H1 (cell line): ENCODE results near the gene MRM2. TPM values are rescaled to one million over a fixed set of nuclear protein-coding genes. Genes with fewer than 3 reads are reported as not detected.

Experiments
- CTCF ChIA-PET: fragments of 300-600 bp; sonication (Branson Sonifier 250); formaldehyde crosslinking; loops from one replicate; lab custom pipeline; 2021; ENCODE audit not compliant: partially characterized antibody; lab: Charles Lee
- POLR2A ChIA-PET: fragments of 300-600 bp; sonication (Branson Sonifier 250); formaldehyde crosslinking; loops from one replicate; lab custom pipeline; 2021; ENCODE audit warnings: inconsistent platforms; ENCODE audit not compliant: partially characterized antibody; lab: Charles Lee
- DNase-seq, 2 experiments: peaks; one replicate each; pipeline versions ENCODE4 v3.0.0 to v3.0.0-alpha.2; 2010 to 2022; ENCODE audit warnings: low spot score in 2 of 2, low read depth in 1 of 2, mixed read lengths in 1 of 2
- FAIRE-seq: peaks from 2 replicates; lab custom pipeline; 2011; peaks lifted over from hg19 to GRCh38; lab: Jason Lieb, UNC
- H2AFZ ChIP-seq: 2 replicates; pipeline ENCODE4 v1.8.1; 2012; ENCODE audit warnings: low read length, inconsistent platforms
- H2AK5ac ChIP-seq: 2 replicates; pipeline ENCODE4 v1.6.1; 2013; ENCODE audit warnings: low read depth, low read length
- H2BK120ac ChIP-seq: replicated peaks from 2 replicates; pipeline ENCODE3; 2013; ENCODE audit warnings: low read depth, low read length, inconsistent platforms
- H2BK12ac ChIP-seq: 2 replicates; pipeline ENCODE4 v1.6.1; 2013; ENCODE audit warnings: low read depth, low read length
- H2BK15ac ChIP-seq: 2 replicates; pipeline ENCODE4 v1.6.1; 2013; ENCODE audit warnings: low read length
- H2BK20ac ChIP-seq: 2 replicates; pipeline ENCODE4 v1.6.1; 2013; ENCODE audit warnings: low read length
- H2BK5ac ChIP-seq: 2 replicates; pipeline ENCODE4 v1.6.1; 2013; ENCODE audit warnings: low read depth, low read length
- H3K14ac ChIP-seq: 2 replicates; pipeline ENCODE4 v1.6.1; 2013; ENCODE audit warnings: inconsistent platforms; ENCODE audit not compliant: insufficient read length
- H3K18ac ChIP-seq: 2 replicates; pipeline ENCODE4 v1.6.1; 2013; ENCODE audit warnings: low read length; ENCODE audit errors: extremely low read depth
- H3K23ac ChIP-seq: 2 replicates; pipeline ENCODE4 v1.6.1; 2013; ENCODE audit warnings: inconsistent platforms; ENCODE audit not compliant: insufficient read length
- H3K23me2 ChIP-seq: 2 replicates; pipeline ENCODE4 v1.6.1; 2013; ENCODE audit warnings: low read depth, low read length
- H3K27ac ChIP-seq: 2 replicates; pipeline ENCODE4 v1.6.1; 2011; ENCODE audit warnings: low read depth, low read length, inconsistent platforms
- H3K27me3 ChIP-seq, 4 experiments: replicated peaks in 1 of 4; 1 replicate in 1 of 4; 2 replicates in 3 of 4; pipeline versions ENCODE4 v1.6.1 to v1.8.1; 2011 to 2013; ENCODE audit warnings: low read length in 3 of 4, mild to moderate bottlenecking in 3 of 4, inconsistent platforms in 2 of 4, mixed read lengths in 2 of 4, moderate library complexity in 1 of 4; ENCODE audit not compliant: control insufficient read depth in 3 of 4, insufficient read depth in 3 of 4; ENCODE audit errors: extremely low read depth in 1 of 4
- H3K36me3 ChIP-seq, 4 experiments: 2 replicates each; pipeline versions ENCODE4 v1.6.1 to v1.8.1; 2011 to 2013; ENCODE audit warnings: mild to moderate bottlenecking in 4 of 4, low read length in 3 of 4, moderate library complexity in 2 of 4, control low read depth in 1 of 4, inconsistent platforms in 1 of 4; ENCODE audit not compliant: insufficient read depth in 4 of 4, control insufficient read depth in 2 of 4
- H3K4ac ChIP-seq: replicated peaks from 2 replicates; pipeline ENCODE3; 2013; ENCODE audit warnings: low read length, low read depth, mixed read lengths, inconsistent platforms; ENCODE audit not compliant: insufficient read length
- H3K4me1 ChIP-seq, 4 experiments: replicated peaks in 1 of 4; 1 replicate in 1 of 4; 2 replicates in 3 of 4; pipeline versions ENCODE4 v1.6.1 to v1.8.1; 2011 to 2013; ENCODE audit warnings: low read length in 3 of 4, inconsistent platforms in 2 of 4, mixed read lengths in 1 of 4; ENCODE audit not compliant: insufficient read depth in 4 of 4, control insufficient read depth in 3 of 4
- H3K4me2 ChIP-seq, 2 experiments: 2 replicates each; pipeline versions ENCODE4 v1.6.1 to v1.8.1; 2011 to 2013; ENCODE audit warnings: low read depth in 2 of 2, low read length in 2 of 2, control low read depth in 1 of 2, inconsistent platforms in 1 of 2, mild to moderate bottlenecking in 1 of 2; ENCODE audit not compliant: insufficient read depth in 1 of 2
- H3K4me3 ChIP-seq, 4 experiments: fragments of 200-600, 300-600 bp in 1 of 4; sonication (generic), shearing (Covaris generic), sonication (Bioruptor Twin) in 1 of 4; 2 replicates each; pipeline versions ENCODE4 v1.5.1 to v1.8.1; 2011 to 2016; ENCODE audit warnings: low read length in 4 of 4, low read depth in 3 of 4, control low read depth in 2 of 4, inconsistent platforms in 2 of 4, mild to moderate bottlenecking in 2 of 4, mixed read lengths in 1 of 4, moderate library complexity in 1 of 4; ENCODE audit not compliant: insufficient read depth in 2 of 4; ENCODE audit errors: extremely low read depth in 1 of 4
- H3K56ac ChIP-seq: replicated peaks from 2 replicates; pipeline ENCODE3; 2013; ENCODE audit warnings: low read depth, mild to moderate bottlenecking, mixed read lengths, low read length, inconsistent platforms; ENCODE audit not compliant: insufficient read length
- H3K79me1 ChIP-seq: 2 replicates; pipeline ENCODE4 v1.6.1; 2013; ENCODE audit warnings: low read depth, low read length, control low read depth
- H3K79me2 ChIP-seq, 2 experiments: 2 replicates each; pipeline versions ENCODE4 v1.6.1 to v1.8.1; 2012 to 2013; ENCODE audit warnings: low read length in 2 of 2, mild to moderate bottlenecking in 2 of 2, inconsistent platforms in 1 of 2; ENCODE audit not compliant: insufficient read depth in 2 of 2, control insufficient read depth in 1 of 2
- H3K9ac ChIP-seq, 4 experiments: replicated peaks in 1 of 4; 1 replicate in 1 of 4; 2 replicates in 3 of 4; pipeline versions ENCODE4 v1.6.1 to v1.8.1; 2011 to 2013; ENCODE audit warnings: low read depth in 3 of 4, low read length in 3 of 4, control low read depth in 2 of 4, mild to moderate bottlenecking in 2 of 4, moderate library complexity in 2 of 4, inconsistent platforms in 1 of 4; ENCODE audit errors: extremely low read depth in 1 of 4
- H3K9me3 ChIP-seq, 2 experiments: 2 replicates each; pipeline versions ENCODE4 v1.6.1 to v1.8.1; 2012 to 2013; ENCODE audit warnings: mild to moderate bottlenecking in 2 of 2, moderate library complexity in 2 of 2, control low read depth in 1 of 2, inconsistent platforms in 1 of 2, low read depth in 1 of 2, low read length in 1 of 2, mixed read lengths in 1 of 2; ENCODE audit not compliant: insufficient read depth in 2 of 2
- H4K20me1 ChIP-seq, 2 experiments: replicated peaks in 1 of 2; 2 replicates each; pipeline versions ENCODE3 to v1.8.1; 2011 to 2013; ENCODE audit warnings: inconsistent platforms in 2 of 2, low read length in 2 of 2, mild to moderate bottlenecking in 1 of 2; ENCODE audit not compliant: insufficient read depth in 2 of 2, control insufficient read depth in 1 of 2
- H4K5ac ChIP-seq: 2 replicates; pipeline ENCODE4 v1.6.1; 2013; ENCODE audit warnings: low read length, low read depth, mixed read lengths, inconsistent platforms; ENCODE audit not compliant: insufficient read length
- H4K8ac ChIP-seq: 2 replicates; pipeline ENCODE4 v1.8.0; 2013; ENCODE audit warnings: mild to moderate bottlenecking, moderate library complexity, low read length, inconsistent platforms; ENCODE audit not compliant: insufficient read depth; ENCODE audit errors: extremely low read depth
- H4K91ac ChIP-seq: replicated peaks from 2 replicates; pipeline ENCODE3; 2013; ENCODE audit warnings: low read length, mixed read lengths, inconsistent platforms; ENCODE audit not compliant: insufficient read length
- ASH2L ChIP-seq: fragments of 200-600, 300-600 bp; sonication (generic); IDR thresholded peaks from one replicate; pipeline ENCODE4 v1.7.1; 2017; ENCODE audit warnings: low read length
- BCL11A ChIP-seq, 2 experiments: IDR thresholded peaks; one replicate each; pipeline ENCODE4 v1.6.1; 2011; ENCODE audit warnings: low read depth in 2 of 2, low read length in 2 of 2, mild to moderate bottlenecking in 2 of 2
- CBX5 ChIP-seq: fragments of 300-800, 300-1000 bp; sonication (generic); IDR thresholded peaks from 2 replicates; pipeline ENCODE4 v1.7.1; 2016; ENCODE audit warnings: antibody characterized with exemption, low read length, low read depth
- CBX8 ChIP-seq: fragments of 300-800, 300-1000 bp; sonication (generic); IDR thresholded peaks from 2 replicates; pipeline ENCODE4 v1.7.1; 2016; ENCODE audit warnings: low read depth, low read length, borderline replicate concordance
- CEBPB ChIP-seq: IDR thresholded peaks from 2 replicates; pipeline ENCODE4 v1.6.1; 2012; ENCODE audit warnings: low read depth, low read length
- EGR1 ChIP-seq: IDR thresholded peaks from 2 replicates; pipeline ENCODE4 v1.6.1; 2011; ENCODE audit warnings: low read depth, low read length, borderline replicate concordance
- EP300 ChIP-seq, 2 experiments: IDR thresholded peaks; 1 replicate in 1 of 2; 2 replicates in 1 of 2; pipeline ENCODE4 v1.6.1; 2011 to 2012; ENCODE audit warnings: low read depth in 2 of 2, low read length in 2 of 2, mild to moderate bottlenecking in 2 of 2, borderline replicate concordance in 1 of 2, inconsistent platforms in 1 of 2, moderate library complexity in 1 of 2
- POLR2AphosphoS5 ChIP-seq: IDR thresholded peaks from 2 replicates; pipeline ENCODE4 v1.6.1; 2011; ENCODE audit warnings: low read depth, low read length
- RNF2 ChIP-seq: fragments of 200-900, 300-1000 bp; sonication (generic); IDR thresholded peaks from 2 replicates; pipeline ENCODE4 v1.7.1; 2016; ENCODE audit warnings: borderline replicate concordance, low read depth, mild to moderate bottlenecking, antibody characterized with exemption, low read length; ENCODE audit not compliant: poor library complexity, severe bottlenecking; ENCODE audit errors: missing control alignments
- RXRA ChIP-seq: IDR thresholded peaks from 2 replicates; pipeline ENCODE4 v1.6.1; 2011; ENCODE audit warnings: low read depth, mild to moderate bottlenecking, low read length, moderate library complexity; ENCODE audit not compliant: insufficient read depth
- SIRT6 ChIP-seq: IDR thresholded peaks from one replicate; pipeline ENCODE4 v1.7.1; 2012; ENCODE audit warnings: low read length, inconsistent platforms
- SIX5 ChIP-seq: IDR thresholded peaks from 2 replicates; pipeline ENCODE4 v1.6.1; 2011; ENCODE audit warnings: mild to moderate bottlenecking, low read depth, low read length
- SUZ12 ChIP-seq: fragments of 200-600 bp; sonication (generic); IDR thresholded peaks from 2 replicates; pipeline ENCODE4 v1.6.1; 2012; ENCODE audit warnings: mild to moderate bottlenecking, inconsistent platforms, low read length, moderate library complexity, mixed read lengths
- ZNF274 ChIP-seq: IDR thresholded peaks from 2 replicates; pipeline ENCODE4 v1.7.0; 2012; ENCODE audit warnings: low read length, borderline replicate concordance; ENCODE audit errors: extremely low read depth
- WGBS, 2 experiments: shearing (Covaris generic) in 1 of 2; methylation state at CpG; one replicate each; pipeline versions ENCODE4 v1.1.6 to v1.1.7; 2013 to 2015; ENCODE audit warnings: low lambda C conversion rate in 2 of 2, mixed read lengths in 2 of 2, inconsistent platforms in 1 of 2, low coverage in 1 of 2, missing lambda C conversion rate in 1 of 2; ENCODE audit not compliant: insufficient replicate concordance in 2 of 2, insufficient coverage in 1 of 2, insufficient read length in 1 of 2; ENCODE audit errors: extremely low coverage in 1 of 2, missing lambda C conversion rate in 1 of 2; 5-methylcytosine and 5-hydroxymethylcytosine counted together
- polyA plus RNA-seq, 7 experiments: library from polyadenylated mRNA; depleted of rRNA in 3 of 7; stranded (reverse) in 5 of 7; unstranded in 2 of 7; fragments of >200 nt in 5 of 7; fragments of 200-250 nt in 2 of 7; gene quantifications; 1 replicate in 5 of 7; 2 replicates in 1 of 7; 4 replicates in 1 of 7; pipeline versions ENCODE4 v1.2.1 to v1.2.3, GENCODE V29; 2011 to 2013; ENCODE audit warnings: missing spikeins in 2 of 7, mixed read lengths in 2 of 7
- total RNA-seq: library from RNA; stranded (reverse); fragmentation: NEBNext Ultra II Directional; extraction: Animal tissue kit (Norgen Biotek cat#: 25700); gene quantifications from 2 replicates; pipeline ENCODE4 v1.2.1, GENCODE V29; 2021

MRM2 gene
- total and polyA plus RNA-seq, 2 of the 8 experiments (the other 6 are each of a cell fraction or from before 2014, with no cell fraction given), result 17.2 to 38.6 TPM

DNA sequence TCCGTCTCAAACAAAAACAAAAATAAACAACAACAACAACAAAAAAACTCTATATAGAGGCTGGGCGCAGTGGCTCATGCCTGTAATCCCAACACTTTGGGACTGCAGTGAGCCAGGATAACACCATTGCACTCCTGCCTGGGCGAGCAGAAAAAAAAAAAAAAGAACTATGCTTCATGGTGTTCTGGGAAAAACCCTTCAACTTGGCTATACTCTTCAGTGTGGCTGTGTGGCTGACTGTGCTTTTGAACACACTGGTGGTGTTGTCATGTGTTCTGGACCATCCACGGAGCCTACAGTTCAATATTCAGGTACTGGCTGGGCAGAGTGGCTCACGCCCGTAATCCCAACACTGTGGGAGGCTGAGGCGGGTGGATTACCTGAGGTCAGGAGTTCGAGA is 45.7 kb upstream of the MRM2 start:
- H2BK15ac ChIP-seq, result no peak overlapping the region
- no peak for DNase-seq
- no peak overlapping the region for H3K4me2 ChIP-seq
- TF ChIP-seq SIX5, result no peak
- TF ChIP-seq RXRA, result no peak
- TF ChIP-seq ASH2L, result no peak
- no peak for TF ChIP-seq EP300 (IDR thresholded peaks at IDR 0.05; ENCODE audit: borderline replicate concordance in 1 of 2, low read depth in 2 of 2, low read length in 2 of 2)
- TF ChIP-seq BCL11A (IDR thresholded peaks at IDR 0.05; ENCODE audit: low read depth in 2 of 2, low read length in 2 of 2), result no peak
- no peak for TF ChIP-seq SUZ12
- TF ChIP-seq CBX8, result no peak
- no peak for TF ChIP-seq EGR1
- TF ChIP-seq CBX5, result no peak
- TF ChIP-seq ZNF274, result no peak
- TF ChIP-seq SIRT6, result no peak
- TF ChIP-seq RNF2, result no peak
- no peak for TF ChIP-seq CEBPB
- TF ChIP-seq POLR2AphosphoS5, result no peak
- H4K5ac ChIP-seq, result no peak overlapping the region
- H3K36me3 ChIP-seq, result no peaks in the 10 kb centered on the region
- H2BK5ac ChIP-seq, result no peak overlapping the region
- H2AK5ac ChIP-seq, result no peak overlapping the region
- peaks cover 0 to 3% (median 0%) of the 10 kb centered on the region in 4 experiments; a peak in 3 of 7 replicates for H3K4me1 ChIP-seq
- no peak overlapping the region for H3K18ac ChIP-seq
- no peak overlapping the region for H4K8ac ChIP-seq
- no peak overlapping the region for H3K56ac ChIP-seq
- no peak overlapping the region for H2BK20ac ChIP-seq
- H2AFZ ChIP-seq, result no peak overlapping the region
- H2BK12ac ChIP-seq, result no peak overlapping the region
- no peak overlapping the region for H2BK120ac ChIP-seq
- ChIA-PET CTCF (interaction anchor here (0.6 to 1.4 kb wide), 2 partner anchors 13 to 40 kb away, joined by 3 to 4 read pairs; no protein-coding TSS in a partner anchor), POLR2A (interaction anchor here (0.7 to 2.1 kb wide), 2 partner anchors 14 to 74 kb away, joined by 3 to 8 read pairs; no protein-coding TSS in a partner anchor)
- H4K91ac ChIP-seq, result no peak overlapping the region
- H3K23me2 ChIP-seq, result no peaks in the 10 kb centered on the region; the same call in 1 of the 2 replicates
- no peak overlapping the region for H3K9ac ChIP-seq
- H3K79me1 ChIP-seq, result 0 out of 2 replicates have a peak, but pooled peaks cover 6% of the 10 kb centered on the region
- H3K27ac ChIP-seq, result no peak overlapping the region
- H3K4me3 ChIP-seq, result no peak overlapping the region
- no peak overlapping the region for H3K4ac ChIP-seq
- no peak overlapping the region for H3K23ac ChIP-seq
- no peaks in the 10 kb centered on the region; a peak in 1 of 4 replicates for H3K9me3 ChIP-seq
- no peak overlapping the region for H3K14ac ChIP-seq
- WGBS, 2 experiments, result 85% methylated on average over 8 of the region's 8 CpGs; no CpG with 5 or more reads in 1 of the 2 experiments
- no peak for FAIRE-seq
- peaks cover 0 to 2% of the 10 kb centered on the region in 2 experiments; a peak in 1 of 4 replicates for H3K79me2 ChIP-seq
- peaks cover 0 to 10% of the 10 kb centered on the region in 2 experiments for H4K20me1 ChIP-seq
- no peaks in the 10 kb centered on the region; a peak in 1 of 7 replicates for H3K27me3 ChIP-seq
